Keratinocyte (primary cell): ENCODE measurements around the gene HABP2.

Experiments
- EZH2 ChIP-seq: IDR thresholded peaks from one replicate; pipeline ENCODE4 v1.6.1; 2012; ENCODE audit warnings: inconsistent platforms, mild to moderate bottlenecking, low read length, moderate library complexity
- TF ChIP-seq, protein P1 (sequence below), 3 experiments: IDR thresholded peaks in 1 of 3; conservative IDR thresholded peaks in 1 of 3; optimal IDR thresholded peaks in 1 of 3; 2 replicates in 2 of 3; 3 replicates in 1 of 3; pipeline versions ENCODE3 to v1.5.1; 2011; ENCODE audit warnings: low read length in 3 of 3, mild to moderate bottlenecking in 3 of 3, moderate library complexity in 2 of 3, control low read depth in 1 of 3, inconsistent platforms in 1 of 3; ENCODE audit not compliant: insufficient read depth in 2 of 3; ENCODE audit errors: extremely low read depth in 1 of 3

- TF ChIP-seq, protein P1, sequence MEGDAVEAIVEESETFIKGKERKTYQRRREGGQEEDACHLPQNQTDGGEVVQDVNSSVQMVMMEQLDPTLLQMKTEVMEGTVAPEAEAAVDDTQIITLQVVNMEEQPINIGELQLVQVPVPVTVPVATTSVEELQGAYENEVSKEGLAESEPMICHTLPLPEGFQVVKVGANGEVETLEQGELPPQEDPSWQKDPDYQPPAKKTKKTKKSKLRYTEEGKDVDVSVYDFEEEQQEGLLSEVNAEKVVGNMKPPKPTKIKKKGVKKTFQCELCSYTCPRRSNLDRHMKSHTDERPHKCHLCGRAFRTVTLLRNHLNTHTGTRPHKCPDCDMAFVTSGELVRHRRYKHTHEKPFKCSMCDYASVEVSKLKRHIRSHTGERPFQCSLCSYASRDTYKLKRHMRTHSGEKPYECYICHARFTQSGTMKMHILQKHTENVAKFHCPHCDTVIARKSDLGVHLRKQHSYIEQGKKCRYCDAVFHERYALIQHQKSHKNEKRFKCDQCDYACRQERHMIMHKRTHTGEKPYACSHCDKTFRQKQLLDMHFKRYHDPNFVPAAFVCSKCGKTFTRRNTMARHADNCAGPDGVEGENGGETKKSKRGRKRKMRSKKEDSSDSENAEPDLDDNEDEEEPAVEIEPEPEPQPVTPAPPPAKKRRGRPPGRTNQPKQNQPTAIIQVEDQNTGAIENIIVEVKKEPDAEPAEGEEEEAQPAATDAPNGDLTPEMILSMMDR (optimal IDR thresholded peaks at IDR 0.05 in 1 of 3, IDR thresholded peaks at IDR 0.05 in 1 of 3, conservative IDR thresholded peaks at IDR 0.05 in 1 of 3; ENCODE audit: extremely low read depth in 1 of 3, insufficient read depth in 2 of 3, low read length in 3 of 3), result no peak
- peak; percentile 13 for TF ChIP-seq EZH2
These were observed 5.1 kb downstream of the HABP2 start for GRCh38 chr10:113557903-113558321.
